GM18867 (cell line): ENCODE data around the gene NEK2.

Experiments
- ATAC-seq: cut with Tn5 transposase; IDR thresholded peaks from one replicate; pipeline ENCODE4 v1.9.1; 2021; ENCODE audit warnings: mild to moderate bottlenecking, moderate library complexity; ENCODE audit not compliant: unreplicated experiment

The NEK2 gene

DNA sequence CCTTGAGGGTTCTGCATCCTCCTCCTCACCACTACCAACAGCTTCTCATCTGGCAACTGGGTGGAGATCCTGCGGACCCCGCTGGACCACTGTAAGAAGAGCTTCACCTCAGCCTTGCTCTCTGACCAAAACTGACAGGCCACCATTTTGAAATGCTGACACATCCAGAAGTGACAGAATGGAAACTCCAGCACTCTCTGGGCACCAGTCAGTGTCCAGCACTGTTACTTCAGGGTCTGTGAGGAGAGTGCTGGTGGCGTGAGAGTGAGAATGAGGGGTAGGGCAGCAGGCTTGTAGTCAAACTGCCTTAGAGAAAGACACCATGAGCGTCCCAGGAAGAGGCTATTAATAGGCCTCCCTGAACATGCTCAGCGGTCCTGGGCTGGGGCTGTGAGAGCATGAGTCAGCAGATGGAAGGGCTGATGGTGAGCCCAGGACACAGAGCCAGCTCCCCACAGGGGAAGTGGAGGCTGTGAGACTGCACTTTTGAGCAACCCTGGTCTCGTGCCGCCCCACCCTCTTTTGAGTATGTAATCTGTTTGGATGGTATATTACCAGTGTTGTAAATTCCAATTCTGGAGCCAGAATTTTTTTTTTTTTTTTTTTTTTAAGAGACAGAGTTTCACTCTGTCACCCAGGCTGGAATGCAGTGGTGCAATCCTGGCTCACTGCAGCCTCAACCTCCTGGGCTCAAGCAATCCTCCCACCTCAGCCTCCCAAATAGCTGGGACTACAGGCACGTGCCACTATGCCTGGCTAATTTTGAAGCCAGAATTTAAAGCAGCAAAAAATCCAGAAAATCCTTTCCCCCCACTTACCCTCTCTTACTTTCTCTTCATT lies 62.1 kb downstream of the NEK2 start:
- no peak for ATAC-seq

DNA sequence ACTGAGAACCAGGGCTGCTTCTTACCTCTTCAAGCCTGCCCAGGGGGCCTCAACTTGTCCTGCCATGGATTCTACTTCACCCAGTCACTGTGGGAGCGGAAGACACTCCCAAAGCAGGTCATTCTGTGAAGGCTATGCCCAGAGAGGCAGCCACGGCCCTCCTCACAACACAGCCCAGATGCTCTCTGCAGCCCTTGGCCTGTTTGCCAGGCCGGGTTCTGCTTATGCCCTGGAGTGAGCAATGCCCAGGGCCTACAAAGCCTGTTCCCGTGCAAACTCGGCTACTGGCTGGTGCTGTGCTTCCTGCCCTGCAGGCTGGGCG lies 62.7 kb downstream of the NEK2 start:
- no peak for ATAC-seq
